Smooth muscle cell (in vitro differentiated cells): ENCODE data around the gene CTNNBL1. TPM values are rescaled to one million over a fixed set of nuclear protein-coding genes. Genes with fewer than 3 reads are reported as not detected.

ENCODE experiments used
- DNase-seq: peaks from one replicate; lab custom pipeline; 2025; ENCODE audit not compliant: unreplicated experiment; lab: John Stamatoyannopoulos, UW
- H2AFZ ChIP-seq: fragments of 200-600 bp; sonication (generic); 2 replicates; pipeline ENCODE4 v1.6.0; 2016; ENCODE audit warnings: antibody characterized with exemption, low read depth, mild to moderate bottlenecking
- H3F3A ChIP-seq: fragments of 200-600 bp; sonication (generic); 2 replicates; pipeline ENCODE4 v1.6.0; 2017; ENCODE audit warnings: antibody characterized with exemption, low read depth
- H3K27ac ChIP-seq: fragments of 200-600 bp; sonication (generic); 2 replicates; pipeline ENCODE4 v1.5.1; 2016; ENCODE audit warnings: low read depth, mild to moderate bottlenecking
- H3K27me3 ChIP-seq: fragments of 200-600 bp; sonication (generic); 2 replicates; pipeline ENCODE4 v1.6.1; 2016; ENCODE audit warnings: low read depth, mild to moderate bottlenecking
- H3K36me3 ChIP-seq: fragments of 200-600 bp; sonication (generic); 2 replicates; pipeline ENCODE4 v1.5.1; 2016; ENCODE audit warnings: low read depth
- H3K4me1 ChIP-seq: fragments of 200-600 bp; sonication (generic); 2 replicates; pipeline ENCODE4 v1.5.1; 2016; ENCODE audit warnings: low read depth
- H3K4me2 ChIP-seq: fragments of 200-600 bp; sonication (generic); 2 replicates; pipeline ENCODE4 v1.6.0; 2016; ENCODE audit warnings: mild to moderate bottlenecking
- H3K4me3 ChIP-seq: fragments of 200-600 bp; sonication (generic); 2 replicates; pipeline ENCODE4 v1.5.1; 2016; ENCODE audit warnings: mild to moderate bottlenecking
- H3K79me2 ChIP-seq: fragments of 200-600 bp; sonication (generic); 2 replicates; pipeline ENCODE4 v1.6.0; 2016; ENCODE audit warnings: low read depth, mild to moderate bottlenecking
- H3K9ac ChIP-seq: fragments of 200-600 bp; sonication (generic); 2 replicates; pipeline ENCODE4 v1.6.0; 2016; ENCODE audit warnings: low read depth
- H3K9me3 ChIP-seq: fragments of 200-600 bp; sonication (generic); replicated peaks from 2 replicates; pipeline ENCODE4 v1.5.1; 2016; ENCODE audit warnings: low read depth
- H4K20me1 ChIP-seq: fragments of 200-600 bp; sonication (generic); 2 replicates; pipeline ENCODE4 v1.6.0; 2016; ENCODE audit warnings: low read depth
- CTCF ChIP-seq: fragments of 200-600 bp; sonication (generic); IDR thresholded peaks from 2 replicates; pipeline ENCODE4 v1.5.1; 2017; ENCODE audit warnings: borderline replicate concordance, mild to moderate bottlenecking, antibody characterized with exemption; ENCODE audit not compliant: insufficient read depth, poor library complexity, severe bottlenecking
- WGBS: methylation state at CpG from one replicate; pipeline ENCODE4 v1.1.7; 2016; ENCODE audit warnings: low lambda C conversion rate; 5-methylcytosine and 5-hydroxymethylcytosine counted together
- polyA plus RNA-seq: library from polyadenylated mRNA; unstranded; fragments of >200 nt; fragmentation: Nextera tagmentation; extraction: Ambion mirVana; gene quantifications from 2 replicates; pipeline ENCODE4 v1.2.1, GENCODE V29; 2016
- total RNA-seq: library from RNA; depleted of rRNA; stranded (reverse); fragments of >200 nt; gene quantifications from 2 replicates; pipeline ENCODE4 v1.2.3, GENCODE V29; 2014

The CTNNBL1 gene
- total and polyA plus RNA-seq, 2 experiments from 2014 or later: 33.3 to 63.6 TPM

DNA sequence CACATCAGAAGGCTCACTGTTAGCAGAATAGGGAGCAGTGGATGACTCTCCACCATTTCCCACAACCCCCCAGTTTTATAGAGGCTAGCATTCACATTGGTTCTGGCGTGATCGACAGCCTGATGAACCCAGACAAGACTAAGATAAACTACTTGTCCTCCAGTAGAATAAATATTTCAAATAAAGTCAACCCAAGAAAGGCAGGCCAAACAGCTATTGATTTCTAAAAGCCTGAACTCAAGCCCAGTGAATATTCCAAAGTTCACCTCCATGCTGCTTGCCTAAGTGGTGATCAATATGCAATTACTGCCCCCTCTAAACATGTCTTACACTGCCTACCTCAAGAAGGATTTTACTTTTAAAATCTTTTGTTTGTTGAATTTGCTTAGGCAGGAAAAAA is 104.5 kb downstream of the CTNNBL1 start:
- no peak for TF ChIP-seq CTCF
- H3K27ac ChIP-seq: no peak overlapping the region
- 93% methylated on average over 2 of the region's 2 CpGs for whole genome bisulfite sequencing
- no peaks in the 10 kb centered on the region for H4K20me1 ChIP-seq
- H3K9ac ChIP-seq: no peak overlapping the region
- no peaks in the 10 kb centered on the region for H3K9me3 ChIP-seq
- H3K36me3 ChIP-seq: no peaks in the 10 kb centered on the region
- H3K4me3 ChIP-seq: no peak overlapping the region
- H3F3A ChIP-seq: no peaks in the 10 kb centered on the region
- H3K27me3 ChIP-seq: no peaks in the 10 kb centered on the region
- no peak for DNase-seq
- H3K79me2 ChIP-seq: no peaks in the 10 kb centered on the region
- no peak overlapping the region for H2AFZ ChIP-seq
- H3K4me1 ChIP-seq: no peaks in the 10 kb centered on the region
- H3K4me2 ChIP-seq: no peak overlapping the region

DNA sequence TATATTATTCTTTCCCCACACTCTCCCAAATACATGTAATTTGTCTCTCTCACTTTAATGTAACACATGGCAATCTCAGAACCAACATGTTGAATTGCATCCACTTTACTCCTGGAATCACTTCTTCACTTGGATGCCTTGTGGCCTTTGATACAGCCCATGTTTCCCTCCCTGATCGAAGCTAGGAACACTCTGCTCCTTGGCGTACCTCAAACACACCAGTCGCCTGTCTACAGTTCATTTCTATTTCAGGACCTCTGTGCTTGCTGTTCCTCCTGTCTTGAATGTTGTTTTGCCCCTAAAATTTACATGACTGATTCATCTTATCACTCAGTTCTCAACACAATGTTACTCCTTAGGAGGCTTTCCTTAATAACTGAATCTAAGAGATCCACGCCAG is 106.8 kb downstream of the CTNNBL1 start:
- no peaks in the 10 kb centered on the region for H3K4me1 ChIP-seq
- H2AFZ ChIP-seq: no peak overlapping the region
- no peak overlapping the region for H3K4me2 ChIP-seq
- no peak overlapping the region for H3K4me3 ChIP-seq
- no peak for TF ChIP-seq CTCF
- WGBS: 97% methylated on average over 4 of the region's 4 CpGs
- DNase-seq: no peak
- H3K27ac ChIP-seq: no peak overlapping the region
- H3K27me3 ChIP-seq: no peaks in the 10 kb centered on the region
- no peaks in the 10 kb centered on the region for H3K9me3 ChIP-seq
- no peak overlapping the region for H3K9ac ChIP-seq
- H3K36me3 ChIP-seq: no peaks in the 10 kb centered on the region
- H3F3A ChIP-seq: no peaks in the 10 kb centered on the region
- no peaks in the 10 kb centered on the region for H3K79me2 ChIP-seq
- no peaks in the 10 kb centered on the region for H4K20me1 ChIP-seq

- H3K4me3 ChIP-seq: no peak overlapping the region
- H2AFZ ChIP-seq: no peak overlapping the region
- TF ChIP-seq CTCF: no peak
- H3K27ac ChIP-seq: no peak overlapping the region
- H3K9me3 ChIP-seq: no peaks in the 10 kb centered on the region
- H3K4me1 ChIP-seq: no peaks in the 10 kb centered on the region
- no peaks in the 10 kb centered on the region for H3K36me3 ChIP-seq
- H3K27me3 ChIP-seq: no peaks in the 10 kb centered on the region
- 92% methylated on average over 2 of the region's 2 CpGs for WGBS
- no peaks in the 10 kb centered on the region for H3F3A ChIP-seq
- no peak for DNase-seq
- no peak overlapping the region for H3K4me2 ChIP-seq
- no peaks in the 10 kb centered on the region for H4K20me1 ChIP-seq
- no peak overlapping the region for H3K9ac ChIP-seq
- no peaks in the 10 kb centered on the region for H3K79me2 ChIP-seq
Observed at GRCh38 chr20:37801921-37802320, 108.1 kb downstream of the CTNNBL1 start.

DNA sequence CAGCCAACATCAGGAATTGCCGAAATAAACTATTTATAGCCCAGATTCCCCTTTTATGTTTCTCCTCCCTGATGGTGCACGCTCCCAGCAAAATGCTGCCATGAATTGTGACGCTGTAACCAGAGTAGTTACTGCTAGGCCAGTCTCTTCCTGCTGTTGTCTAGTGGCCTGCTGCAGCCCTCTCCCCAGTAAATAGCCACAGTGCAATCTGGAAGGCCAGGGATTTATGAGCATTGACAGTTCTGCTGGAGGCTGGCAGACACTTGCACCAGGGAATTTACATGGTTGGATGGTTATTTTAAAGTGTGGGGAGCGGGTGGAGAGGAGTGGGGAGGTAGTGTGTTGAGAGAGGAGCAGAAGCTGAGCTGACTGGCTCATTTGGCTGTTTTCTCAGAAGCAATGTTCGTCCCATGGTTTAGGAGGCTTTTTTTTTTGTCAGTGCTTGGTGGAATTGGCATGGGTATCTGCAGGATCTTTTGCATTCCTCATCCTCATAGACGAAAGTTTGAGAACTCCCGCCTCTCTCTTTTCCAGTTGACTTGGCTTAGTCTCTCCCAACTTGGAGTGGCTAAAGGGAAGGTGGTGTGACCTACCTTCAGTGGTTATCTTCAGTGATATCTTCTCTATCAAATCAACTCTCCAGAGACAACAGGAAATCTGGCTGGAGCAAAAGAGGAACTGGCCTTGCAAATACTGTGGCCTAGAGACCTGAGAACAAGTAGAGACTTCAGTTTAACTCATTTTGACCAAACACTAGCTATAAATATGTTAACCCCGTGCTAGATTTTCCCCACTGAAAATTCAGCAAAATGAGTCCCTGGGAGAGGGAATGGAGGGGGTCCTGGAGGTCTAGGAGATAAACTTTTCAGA is 109.8 kb downstream of the CTNNBL1 start:
- no peak overlapping the region for H3K9ac ChIP-seq
- DNase-seq: no peak
- H3K4me2 ChIP-seq: no peak overlapping the region
- H3K9me3 ChIP-seq: no peaks in the 10 kb centered on the region
- H3F3A ChIP-seq: no peaks in the 10 kb centered on the region
- no peaks in the 10 kb centered on the region for H3K36me3 ChIP-seq
- peaks cover 8% of the 10 kb centered on the region for H3K4me1 ChIP-seq
- no peak overlapping the region for H3K27ac ChIP-seq
- H2AFZ ChIP-seq: no peak overlapping the region
- WGBS: 81% methylated on average over 8 of the region's 8 CpGs
- no peaks in the 10 kb centered on the region for H3K79me2 ChIP-seq
- TF ChIP-seq CTCF: no peak
- no peaks in the 10 kb centered on the region for H3K27me3 ChIP-seq
- no peaks in the 10 kb centered on the region for H4K20me1 ChIP-seq
- H3K4me3 ChIP-seq: no peak overlapping the region
